Panc1 (cell line): ENCODE data around the gene VPS13A.

Experiments
- POLR2AphosphoS5 ChIP-seq: IDR thresholded peaks from 2 replicates; pipeline ENCODE4 v1.6.1; 2012; ENCODE audit warnings: mild to moderate bottlenecking, low read depth, low read length, moderate library complexity
- SIN3A ChIP-seq: IDR thresholded peaks from 2 replicates; pipeline ENCODE4 v1.6.1; 2012; ENCODE audit warnings: low read depth, mild to moderate bottlenecking, low read length, moderate library complexity, borderline replicate concordance; ENCODE audit not compliant: insufficient read depth
- TF ChIP-seq, protein P1 (sequence below): fragments of 450-650 bp; IDR thresholded peaks from 2 replicates; pipeline ENCODE4 v1.5.1; 2017; ENCODE audit warnings: mild to moderate bottlenecking
- TF ChIP-seq, protein P2 (sequence below), 2 experiments: IDR thresholded peaks; 2 replicates each; pipeline ENCODE4 v1.6.1; 2011 to 2012; ENCODE audit warnings: low read depth in 2 of 2, control low read depth in 1 of 2, low read length in 1 of 2, mild to moderate bottlenecking in 1 of 2, moderate library complexity in 1 of 2; ENCODE audit not compliant: insufficient read depth in 1 of 2

DNA sequence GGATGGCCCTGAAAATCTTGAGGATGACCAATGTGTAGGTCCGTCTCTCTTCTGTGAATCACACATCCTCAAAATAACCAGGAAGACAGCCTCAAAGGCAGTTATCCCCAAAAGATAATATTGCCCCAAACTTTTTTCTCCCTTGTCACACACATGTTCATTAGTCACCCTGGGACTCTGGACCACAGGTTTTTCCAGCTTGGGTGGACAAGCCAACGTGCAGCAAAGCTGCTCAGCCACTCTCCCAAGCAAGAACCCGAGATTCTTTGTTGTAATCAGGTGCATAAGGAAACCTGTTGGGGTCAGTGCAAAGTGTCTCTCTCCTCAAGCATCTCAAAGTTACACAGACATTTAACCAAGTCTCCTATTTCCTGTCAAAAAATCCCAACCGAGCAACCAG, 274.2 kb downstream of the VPS13A start:
- TF ChIP-seq, protein P1, sequence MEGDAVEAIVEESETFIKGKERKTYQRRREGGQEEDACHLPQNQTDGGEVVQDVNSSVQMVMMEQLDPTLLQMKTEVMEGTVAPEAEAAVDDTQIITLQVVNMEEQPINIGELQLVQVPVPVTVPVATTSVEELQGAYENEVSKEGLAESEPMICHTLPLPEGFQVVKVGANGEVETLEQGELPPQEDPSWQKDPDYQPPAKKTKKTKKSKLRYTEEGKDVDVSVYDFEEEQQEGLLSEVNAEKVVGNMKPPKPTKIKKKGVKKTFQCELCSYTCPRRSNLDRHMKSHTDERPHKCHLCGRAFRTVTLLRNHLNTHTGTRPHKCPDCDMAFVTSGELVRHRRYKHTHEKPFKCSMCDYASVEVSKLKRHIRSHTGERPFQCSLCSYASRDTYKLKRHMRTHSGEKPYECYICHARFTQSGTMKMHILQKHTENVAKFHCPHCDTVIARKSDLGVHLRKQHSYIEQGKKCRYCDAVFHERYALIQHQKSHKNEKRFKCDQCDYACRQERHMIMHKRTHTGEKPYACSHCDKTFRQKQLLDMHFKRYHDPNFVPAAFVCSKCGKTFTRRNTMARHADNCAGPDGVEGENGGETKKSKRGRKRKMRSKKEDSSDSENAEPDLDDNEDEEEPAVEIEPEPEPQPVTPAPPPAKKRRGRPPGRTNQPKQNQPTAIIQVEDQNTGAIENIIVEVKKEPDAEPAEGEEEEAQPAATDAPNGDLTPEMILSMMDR = no peak
- no peak for TF ChIP-seq SIN3A
- TF ChIP-seq, protein P2, sequence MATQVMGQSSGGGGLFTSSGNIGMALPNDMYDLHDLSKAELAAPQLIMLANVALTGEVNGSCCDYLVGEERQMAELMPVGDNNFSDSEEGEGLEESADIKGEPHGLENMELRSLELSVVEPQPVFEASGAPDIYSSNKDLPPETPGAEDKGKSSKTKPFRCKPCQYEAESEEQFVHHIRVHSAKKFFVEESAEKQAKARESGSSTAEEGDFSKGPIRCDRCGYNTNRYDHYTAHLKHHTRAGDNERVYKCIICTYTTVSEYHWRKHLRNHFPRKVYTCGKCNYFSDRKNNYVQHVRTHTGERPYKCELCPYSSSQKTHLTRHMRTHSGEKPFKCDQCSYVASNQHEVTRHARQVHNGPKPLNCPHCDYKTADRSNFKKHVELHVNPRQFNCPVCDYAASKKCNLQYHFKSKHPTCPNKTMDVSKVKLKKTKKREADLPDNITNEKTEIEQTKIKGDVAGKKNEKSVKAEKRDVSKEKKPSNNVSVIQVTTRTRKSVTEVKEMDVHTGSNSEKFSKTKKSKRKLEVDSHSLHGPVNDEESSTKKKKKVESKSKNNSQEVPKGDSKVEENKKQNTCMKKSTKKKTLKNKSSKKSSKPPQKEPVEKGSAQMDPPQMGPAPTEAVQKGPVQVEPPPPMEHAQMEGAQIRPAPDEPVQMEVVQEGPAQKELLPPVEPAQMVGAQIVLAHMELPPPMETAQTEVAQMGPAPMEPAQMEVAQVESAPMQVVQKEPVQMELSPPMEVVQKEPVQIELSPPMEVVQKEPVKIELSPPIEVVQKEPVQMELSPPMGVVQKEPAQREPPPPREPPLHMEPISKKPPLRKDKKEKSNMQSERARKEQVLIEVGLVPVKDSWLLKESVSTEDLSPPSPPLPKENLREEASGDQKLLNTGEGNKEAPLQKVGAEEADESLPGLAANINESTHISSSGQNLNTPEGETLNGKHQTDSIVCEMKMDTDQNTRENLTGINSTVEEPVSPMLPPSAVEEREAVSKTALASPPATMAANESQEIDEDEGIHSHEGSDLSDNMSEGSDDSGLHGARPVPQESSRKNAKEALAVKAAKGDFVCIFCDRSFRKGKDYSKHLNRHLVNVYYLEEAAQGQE (IDR thresholded peaks at IDR 0.05; ENCODE audit: insufficient read depth in 1 of 2, low read depth in 2 of 2, low read length in 1 of 2) = no peak
- no peak for TF ChIP-seq POLR2AphosphoS5
